LNCAP (cell line): ENCODE measurements around the gene YPEL1.

Experiments
- CTCF ChIP-seq: fragments of 450-650 bp; IDR thresholded peaks from 2 replicates; pipeline ENCODE4 v1.5.1; 2017; ENCODE audit warnings: mild to moderate bottlenecking

Gene YPEL1

GRCh38 chr22:21735200-21736083, at the start of gene YPEL1:
Gene YPEL1 (minus strand): TSS chr22:21735794. CDS start chr22:21710744, 25,050 bp downstream.
- TF ChIP-seq CTCF, result no peak

- TF ChIP-seq CTCF, result no peak
Measured at GRCh38 chr22:21780259-21780658, 44.7 kb upstream of the YPEL1 start.

- no peak for TF ChIP-seq CTCF
Measured at GRCh38 chr22:21779444-21779843, 43.9 kb upstream of the YPEL1 start.

- no peak for TF ChIP-seq CTCF
Measured at GRCh38 chr22:21778705-21779363, 43.2 kb upstream of the YPEL1 start.

- no peak for TF ChIP-seq CTCF
Measured at GRCh38 chr22:21771631-21771976, 36.0 kb upstream of the YPEL1 start.

GRCh38 chr22:21768435-21768834, 32.8 kb upstream of the YPEL1 start:
- TF ChIP-seq CTCF, result no peak

GRCh38 chr22:21766691-21767462, 31.3 kb upstream of the YPEL1 start:
- TF ChIP-seq CTCF, result no peak
